HUDEP-2 (cell line): Measurements from ENCODE around the gene ITGA7.

Experiments used
- DNase-seq, 76 experiments: peaks; one replicate each; lab custom pipeline; 2025; ENCODE audit not compliant: unreplicated experiment in 76 of 76; lab: John Stamatoyannopoulos, UW

Gene ITGA7

GRCh38 chr12:55687746-55688145 lies 20.0 kb downstream of the ITGA7 start:
- DNase-seq, result no peak

DNA sequence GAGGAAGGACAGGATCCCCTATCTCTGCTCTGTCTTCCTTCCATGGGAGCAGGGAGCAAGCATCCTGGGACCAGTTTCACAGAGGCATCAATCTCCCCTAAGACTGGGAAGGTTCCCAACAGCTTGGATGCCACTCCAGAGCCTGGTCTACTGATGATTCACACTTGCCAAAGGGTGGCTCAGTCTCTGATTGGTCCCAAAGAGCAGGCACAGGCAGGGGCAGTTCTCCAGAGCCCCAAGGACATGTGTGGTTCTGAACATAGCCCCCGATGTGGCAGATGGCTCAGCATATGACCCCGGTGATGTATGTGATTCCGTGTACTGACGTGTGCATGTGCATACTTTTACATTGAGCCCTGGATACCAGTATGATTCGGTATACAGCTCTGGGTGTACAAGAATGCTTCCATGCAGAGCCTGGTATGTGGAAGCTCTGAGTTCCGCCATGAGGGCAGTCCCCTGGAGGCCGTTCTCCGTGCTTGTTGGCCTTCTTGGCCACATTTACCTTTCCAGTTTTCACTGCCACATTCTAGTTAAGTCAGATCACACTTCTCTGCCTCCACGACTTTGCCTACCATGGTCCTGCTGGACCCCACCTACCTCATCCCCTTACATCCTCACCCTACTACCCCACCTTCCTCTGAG lies 21.2 kb downstream of the ITGA7 start:
- no peak for DNase-seq

DNA sequence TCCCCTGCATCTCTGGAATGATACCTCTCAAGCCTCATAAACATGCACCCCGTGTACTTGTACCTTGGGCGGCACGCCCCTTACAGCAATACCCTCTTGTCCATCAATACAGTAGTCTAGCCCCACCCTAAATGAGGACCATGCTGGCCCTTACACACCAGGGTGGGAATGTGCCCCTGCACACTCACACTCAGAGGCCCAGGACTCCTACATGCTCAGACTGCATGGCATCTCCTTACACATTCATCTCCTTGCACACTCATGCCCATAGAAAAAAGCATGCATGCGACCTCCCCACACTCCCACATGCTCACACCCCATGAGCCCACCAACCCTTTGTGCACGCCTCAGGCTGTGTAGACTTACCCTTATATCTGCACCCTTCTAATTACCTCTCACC lies 22.0 kb downstream of the ITGA7 start:
- DNase-seq, result no peak

DNA sequence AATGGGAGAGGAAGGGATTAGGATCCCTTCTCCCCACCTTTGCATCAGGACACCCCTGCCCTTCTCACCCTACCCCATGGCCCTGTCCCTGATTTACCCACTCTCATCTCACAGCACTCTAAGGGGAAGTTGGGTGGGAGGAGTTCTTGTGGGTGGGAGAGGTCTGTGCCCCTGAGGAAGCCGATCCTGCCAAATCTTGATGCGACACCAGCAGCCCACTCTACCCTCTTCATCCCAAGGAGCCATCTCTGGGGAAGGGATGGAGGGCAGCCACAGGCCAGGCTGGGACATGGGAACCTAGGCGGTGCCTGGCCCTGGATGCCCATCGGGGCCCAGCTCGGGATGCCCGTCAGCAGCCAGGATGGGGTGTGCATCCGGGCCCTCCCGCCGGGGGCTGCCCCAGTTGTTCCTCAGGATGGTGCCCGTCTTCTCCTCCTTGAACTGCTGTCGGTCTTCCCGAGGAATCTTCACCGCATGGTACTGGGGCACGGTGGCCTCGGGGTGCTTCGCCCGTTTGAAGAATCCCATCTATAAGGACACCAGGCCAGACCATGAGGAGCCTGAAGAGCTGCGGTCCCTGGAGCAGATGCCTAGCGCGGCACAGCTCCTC lies 22.8 kb downstream of the ITGA7 start:
- DNase-seq, result no peak

- DNase-seq, result no peak
These were observed 24.0 kb downstream of the ITGA7 start for GRCh38 chr12:55683676-55684075.

DNA sequence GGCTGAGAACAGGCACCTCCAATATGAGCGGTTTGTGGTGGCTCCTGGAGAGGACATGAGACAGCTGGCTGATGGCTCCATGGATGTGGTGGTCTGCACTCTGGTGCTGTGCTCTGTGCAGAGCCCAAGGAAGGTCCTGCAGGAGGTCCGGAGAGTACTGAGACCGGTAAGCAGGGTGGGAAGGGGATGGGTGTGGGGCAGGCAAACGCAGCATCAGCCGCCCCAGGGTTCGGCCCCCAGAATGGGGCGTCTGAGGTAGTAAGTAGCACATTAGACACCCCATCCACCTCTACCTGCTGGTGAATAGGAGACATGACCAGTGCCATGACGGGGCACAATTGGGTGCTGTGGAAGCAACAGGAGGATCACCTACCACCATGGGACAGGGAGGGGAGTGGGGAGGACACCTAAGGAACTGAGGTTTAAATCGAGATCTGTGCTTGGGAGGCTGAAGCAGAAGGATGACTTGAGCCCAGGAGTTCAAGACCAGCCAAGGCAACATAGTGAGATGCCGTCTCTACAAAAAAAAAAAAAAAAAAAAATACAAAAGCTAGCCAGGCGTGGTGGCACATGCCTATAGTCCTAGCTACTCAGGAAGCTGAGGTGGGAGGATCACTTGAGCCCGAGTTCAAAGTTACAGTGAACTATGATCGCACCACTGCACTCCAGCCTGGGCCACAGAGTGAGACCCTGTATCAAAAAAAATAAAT lies 25.5 kb downstream of the ITGA7 start:
- no peak for DNase-seq

- peak in 9 of 76 experiments; percentile 4 to 58 (median 13) for DNase-seq
These were observed 26.3 kb downstream of the ITGA7 start for GRCh38 chr12:55681142-55682077.

DNA sequence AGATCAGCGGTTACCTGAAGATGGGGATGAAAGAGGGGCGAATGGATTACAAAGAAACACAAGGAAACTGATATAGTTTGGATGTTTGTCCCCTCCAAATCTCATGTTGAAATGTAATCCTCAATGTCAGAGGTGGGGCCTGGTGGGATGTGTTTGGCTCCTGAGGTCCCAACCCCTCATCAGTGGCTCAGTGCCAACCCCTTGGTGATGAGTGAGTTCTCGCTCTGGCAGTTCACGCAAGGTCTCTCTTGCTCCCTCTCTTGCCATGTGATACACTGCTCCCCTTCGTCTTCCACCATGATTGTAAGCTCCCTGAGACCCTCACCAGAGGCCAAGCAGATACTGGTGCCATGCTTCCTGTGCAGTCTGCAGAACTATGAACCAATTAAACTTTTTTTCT lies 28.0 kb downstream of the ITGA7 start:
- DNase-seq, result no peak

- no peak for DNase-seq
These were observed 31.0 kb downstream of the ITGA7 start for GRCh38 chr12:55676707-55677106.

DNA sequence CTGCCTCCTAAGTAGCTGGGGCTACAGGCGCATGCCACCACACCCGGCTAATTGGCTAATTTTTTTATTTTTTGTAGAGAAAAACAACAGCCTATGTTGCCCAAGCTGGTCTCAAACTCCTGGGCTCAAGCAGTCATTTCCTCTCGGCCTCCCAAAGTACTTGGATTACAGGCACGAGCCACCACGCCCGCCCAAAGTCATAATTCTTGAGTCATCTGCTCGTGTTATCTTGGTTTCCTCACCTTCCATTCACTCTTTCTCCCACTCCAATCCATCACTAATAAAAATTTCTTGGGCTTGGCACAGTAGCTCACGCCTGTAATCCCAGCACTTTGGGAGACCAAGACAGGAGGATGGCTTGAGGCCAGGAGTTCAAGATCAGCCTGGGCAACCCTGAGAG lies 32.0 kb downstream of the ITGA7 start:
- DNase-seq, result no peak

DNA sequence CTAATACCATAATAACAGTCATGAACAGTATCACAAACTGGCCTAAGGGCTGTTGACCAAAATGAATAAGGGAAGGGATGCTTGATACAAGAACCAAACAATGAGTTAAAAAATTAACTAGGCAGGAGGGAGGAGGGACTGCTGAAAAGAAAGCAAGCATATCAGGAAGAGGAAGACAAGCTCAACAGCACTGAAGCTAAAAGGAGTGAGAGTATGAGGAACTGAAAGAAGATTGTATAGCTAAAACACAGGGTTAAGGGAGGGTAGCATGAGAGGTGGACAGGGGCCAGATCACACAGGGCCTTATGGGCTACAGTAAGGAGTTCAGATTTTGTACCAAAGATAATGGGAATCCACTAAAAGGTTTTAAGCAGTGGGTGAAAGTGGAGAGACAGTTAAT lies 34.1 kb downstream of the ITGA7 start:
- no peak for DNase-seq

- DNase-seq, result no peak
These were observed 36.0 kb downstream of the ITGA7 start for GRCh38 chr12:55671746-55672145.

GRCh38 chr12:55670276-55670675 lies 37.4 kb downstream of the ITGA7 start:
- no peak for DNase-seq

DNA sequence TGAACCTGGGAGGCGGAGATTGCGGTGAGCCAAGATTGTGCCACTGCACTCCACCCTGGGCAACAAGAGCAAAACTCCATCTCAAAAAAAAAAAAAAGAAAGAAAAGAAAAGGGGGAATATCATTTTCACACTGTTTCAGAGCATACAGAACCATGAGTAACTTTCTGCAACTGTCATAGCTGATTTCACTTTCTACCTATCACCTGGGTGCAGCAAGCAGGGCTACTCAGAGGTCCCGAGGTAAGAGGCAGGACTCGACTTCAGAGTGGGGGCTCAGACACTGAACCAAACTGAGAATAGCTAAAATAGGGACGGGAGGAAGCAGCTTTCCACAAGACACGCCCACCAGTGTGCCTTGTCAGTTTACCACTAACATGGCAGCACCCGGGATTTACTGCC lies 41.2 kb downstream of the ITGA7 start:
- DNase-seq, result no peak

DNA sequence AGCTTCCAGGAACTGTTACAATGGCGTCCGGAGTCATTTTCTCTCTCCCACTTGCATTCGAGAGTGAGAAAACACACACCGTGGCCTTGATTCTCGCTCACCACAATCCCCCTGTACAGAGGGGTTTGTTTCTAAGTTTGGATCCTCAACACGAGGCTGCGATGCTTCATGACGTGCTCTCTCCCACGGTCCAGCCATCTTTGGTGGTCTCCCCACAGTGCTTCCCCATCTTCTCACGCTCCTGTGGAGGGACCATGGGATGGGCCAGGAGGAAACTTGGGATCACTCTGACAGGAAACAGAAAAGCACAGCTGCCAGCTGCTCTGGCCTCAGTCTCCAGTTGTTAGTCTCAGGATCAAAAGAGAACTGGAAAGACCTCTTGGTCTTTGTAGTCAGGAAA lies 42.9 kb downstream of the ITGA7 start:
- no peak for DNase-seq

DNA sequence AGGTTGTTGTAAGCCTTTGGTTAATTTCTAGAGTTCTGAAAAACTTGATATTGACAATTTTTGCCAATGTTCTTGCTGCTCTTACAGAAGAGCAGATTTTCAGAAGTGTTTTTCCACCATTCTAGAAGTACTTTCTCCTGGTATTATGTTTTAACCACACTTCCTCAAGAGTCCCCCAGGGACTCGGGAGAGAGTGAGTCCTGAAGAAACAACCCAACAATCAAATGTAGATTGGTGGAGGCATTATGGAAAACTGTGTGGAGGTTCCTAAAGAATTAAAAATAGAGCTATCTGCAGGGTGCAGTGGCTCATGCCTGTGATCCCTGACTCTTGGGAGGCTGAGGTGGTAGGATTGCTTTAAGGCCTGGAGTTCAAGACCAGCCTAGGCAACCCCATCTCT lies 44.3 kb downstream of the ITGA7 start:
- DNase-seq, result no peak

GRCh38 chr12:55659486-55660385 lies 48.0 kb downstream of the ITGA7 start:
- DNase-seq, result peak in 11 of 76 experiments; percentile 1 to 34 (median 8)

DNA sequence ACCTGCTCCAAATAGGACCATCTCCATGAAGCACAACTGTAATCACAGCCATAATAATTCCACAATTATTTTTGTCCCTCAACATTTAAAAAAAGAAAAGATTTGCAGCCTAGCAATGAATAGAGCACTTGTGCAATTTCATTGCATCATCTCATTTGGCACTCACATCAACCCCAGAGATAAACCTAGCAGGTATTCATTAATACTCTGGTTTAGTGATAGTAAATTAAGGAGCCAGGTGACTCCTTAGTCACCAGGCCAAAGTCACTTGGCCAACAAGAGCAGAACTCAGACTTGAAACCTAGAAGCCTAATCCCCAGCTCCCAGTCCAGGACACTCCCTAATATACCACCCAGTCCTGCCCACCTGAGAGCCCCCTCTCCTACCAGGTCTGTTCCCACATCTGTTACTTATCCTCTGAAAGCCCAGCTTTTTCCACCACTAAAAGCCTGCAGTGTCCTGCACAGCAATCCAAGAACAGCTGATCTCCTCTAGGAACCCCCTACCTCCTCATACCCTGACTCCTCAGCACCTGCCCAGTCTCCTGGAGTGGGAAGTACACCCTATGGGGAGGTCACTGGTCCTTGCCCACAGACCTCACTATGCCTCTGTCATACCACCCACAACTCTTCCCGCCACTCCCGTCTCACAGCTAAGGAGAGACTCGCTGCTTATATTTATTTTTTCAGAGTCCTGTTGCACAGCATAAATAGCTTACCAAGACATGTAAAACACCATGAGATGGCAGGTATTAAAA lies 48.9 kb downstream of the ITGA7 start:
- DNase-seq, result no peak

DNA sequence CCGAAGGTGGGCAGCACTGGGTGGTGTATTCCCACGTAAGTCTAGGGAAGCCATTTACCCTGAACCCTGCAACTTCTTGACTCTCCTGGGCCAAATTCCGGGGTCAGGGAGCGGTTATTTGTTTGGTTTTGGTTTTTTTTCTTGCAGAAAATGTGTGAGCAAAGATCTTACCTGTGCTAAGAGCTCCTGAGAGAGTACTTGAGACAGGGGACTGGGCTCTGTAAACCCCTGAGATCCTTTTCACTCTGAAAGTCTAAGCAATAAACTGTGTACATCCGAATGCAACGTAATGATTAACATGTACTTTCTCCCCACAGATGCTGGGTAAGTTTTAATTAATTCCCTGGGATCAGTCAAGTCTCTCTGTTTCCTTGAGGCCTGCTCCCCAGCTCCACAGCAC lies 49.5 kb downstream of the ITGA7 start:
- DNase-seq, result no peak
